Psoas muscle (tissue), 8 donors: Measurements from ENCODE around the gene MPPED2. TPM values are rescaled to one million over a fixed set of nuclear protein-coding genes. Genes with fewer than 3 reads are reported as not detected.

Experiments
- ATAC-seq, 4 donors: fragments of 200-7000 bp; cut with Tn5 transposase; one replicate each; pipeline ENCODE4 v1.9.1; 2020; ENCODE audit warnings: moderate library complexity in 3 of 4, mild to moderate bottlenecking in 2 of 4
- DNase-seq, 2 donors: peaks; one replicate each; pipeline ENCODE4 v3.0.0-alpha.2; 2020
- H3K27ac ChIP-seq: fragments of 200-600 bp; one replicate; pipeline ENCODE4 v1.8.0; 2022
- H3K27me3 ChIP-seq, 3 donors: fragments of 200-600 bp in 1 of 3; one replicate each; pipeline versions ENCODE4 v1.6.1 to v1.8.0; 2013 to 2022; ENCODE audit warnings: low read length in 2 of 3, mild to moderate bottlenecking in 2 of 3, moderate library complexity in 1 of 3; ENCODE audit not compliant: insufficient read depth in 3 of 3
- H3K36me3 ChIP-seq, 2 donors: fragments of 200-600 bp in 1 of 2; one replicate each; pipeline versions ENCODE4 v1.6.1 to v1.8.0; 2013 to 2022; ENCODE audit warnings: low read depth in 1 of 2, mild to moderate bottlenecking in 1 of 2, moderate library complexity in 1 of 2; ENCODE audit not compliant: insufficient read depth in 1 of 2
- H3K4me1 ChIP-seq: fragments of 200-600 bp; one replicate; pipeline ENCODE4 v1.8.0; 2022
- H3K4me3 ChIP-seq: fragments of 200-600 bp; one replicate; pipeline ENCODE4 v1.8.0; 2022; ENCODE audit warnings: mild to moderate bottlenecking
- H3K9me3 ChIP-seq: fragments of 200-600 bp; one replicate; pipeline ENCODE4 v1.8.0; 2022
- WGBS, 3 donors: extraction: QIAGEN DNeasy Blood & Tissue Kit; methylation state at CpG; one replicate each; pipeline versions ENCODE4 v1.1.6 to v1.1.7; 2013; 5-methylcytosine and 5-hydroxymethylcytosine counted together
- intact Hi-C, 2 donors: fragments of 100-400 bp; cut with DNase I; formaldehyde crosslinking; loops; one replicate each; pipeline versions ENCODE4 v1.11.0 to v1.14.2; 2022
- polyA plus RNA-seq, 3 donors: library from polyadenylated mRNA; stranded (reverse); fragments of 200-250 nt; gene quantifications; one replicate each; pipeline ENCODE4 v1.2.3, GENCODE V29; 2013
- total RNA-seq, 4 donors: library from RNA; stranded (reverse); fragmentation: NEBNext Ultra II Directional in 2 of 4; extraction: Animal tissue kit (Norgen Biotek cat#: 25700) in 2 of 4; gene quantifications; one replicate each; pipeline versions ENCODE4 v1.2.1 to v1.2.4, GENCODE V29; 2021 to 2023
- TF ChIP-seq, protein P1 (sequence below): fragments of 200-600 bp; IDR thresholded peaks from one replicate; pipeline ENCODE4 v1.8.0; 2022; ENCODE audit warnings: antibody characterized with exemption
- donor health status: healthy with polysubstance abuse.
- donor health status: DM: no; HTN: no; CAD: no; lungs with moderate emphysema.
- donor health status: Bipolar disorder and iron deficiency.
- donor health status: healthy.
- donor health status: DM: yes; HTN: yes; CAD: no.
- donor health status: DM: no; HTN: no; CAD: no.
- donor health status: DM: no; HTN: no; CAD: no.
- donor health status: DM: yes; HTN: yes; CAD: no.

MPPED2 gene
- total and polyA plus RNA-seq, 7 donors: 0.44 to 7.9 (median 3.4) TPM

DNA sequence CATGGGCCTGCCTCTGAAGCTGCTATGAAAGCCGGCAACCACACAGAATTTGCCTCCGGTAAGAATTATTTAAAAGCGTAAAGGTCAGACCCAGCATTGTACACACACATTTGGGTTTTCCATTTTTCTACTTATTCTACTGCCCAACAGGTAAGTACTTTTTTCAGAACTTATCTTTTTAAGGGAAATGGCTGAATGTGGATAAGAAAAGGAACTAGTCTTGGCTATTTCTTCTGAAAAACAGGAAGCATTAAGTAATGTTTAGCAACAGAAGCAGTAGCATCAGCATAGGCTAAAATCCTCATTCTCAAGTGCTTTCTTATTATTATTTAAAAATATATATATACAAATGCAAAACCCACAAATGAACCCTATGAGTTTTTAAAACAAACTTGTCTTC, 103.1 kb downstream of the MPPED2 start:
- TF ChIP-seq, protein P1, sequence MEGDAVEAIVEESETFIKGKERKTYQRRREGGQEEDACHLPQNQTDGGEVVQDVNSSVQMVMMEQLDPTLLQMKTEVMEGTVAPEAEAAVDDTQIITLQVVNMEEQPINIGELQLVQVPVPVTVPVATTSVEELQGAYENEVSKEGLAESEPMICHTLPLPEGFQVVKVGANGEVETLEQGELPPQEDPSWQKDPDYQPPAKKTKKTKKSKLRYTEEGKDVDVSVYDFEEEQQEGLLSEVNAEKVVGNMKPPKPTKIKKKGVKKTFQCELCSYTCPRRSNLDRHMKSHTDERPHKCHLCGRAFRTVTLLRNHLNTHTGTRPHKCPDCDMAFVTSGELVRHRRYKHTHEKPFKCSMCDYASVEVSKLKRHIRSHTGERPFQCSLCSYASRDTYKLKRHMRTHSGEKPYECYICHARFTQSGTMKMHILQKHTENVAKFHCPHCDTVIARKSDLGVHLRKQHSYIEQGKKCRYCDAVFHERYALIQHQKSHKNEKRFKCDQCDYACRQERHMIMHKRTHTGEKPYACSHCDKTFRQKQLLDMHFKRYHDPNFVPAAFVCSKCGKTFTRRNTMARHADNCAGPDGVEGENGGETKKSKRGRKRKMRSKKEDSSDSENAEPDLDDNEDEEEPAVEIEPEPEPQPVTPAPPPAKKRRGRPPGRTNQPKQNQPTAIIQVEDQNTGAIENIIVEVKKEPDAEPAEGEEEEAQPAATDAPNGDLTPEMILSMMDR: no peak
- Histone ChIP-seq H3K4me1 (peaks cover 27% of the 10 kb centered on the region), H3K9me3 (no peaks in the 10 kb centered on the region), H3K4me3 (no peak overlapping the region), H3K27ac (no peak overlapping the region), H3K27me3 (no peaks in the 10 kb centered on the region), H3K36me3 (no peaks in the 10 kb centered on the region)
- DNase-seq (no peak), ATAC-seq (no peak)
- intact Hi-C loops: loop anchor here in 1 of 2 donors (10.0 kb wide), 1 partner anchor 102 kb away; the partner anchor contains the start of gene MPPED2
- 24 to 28% (median 27%) methylated on average over 3 of the region's 3 CpGs for WGBS, 3 donors

DNA sequence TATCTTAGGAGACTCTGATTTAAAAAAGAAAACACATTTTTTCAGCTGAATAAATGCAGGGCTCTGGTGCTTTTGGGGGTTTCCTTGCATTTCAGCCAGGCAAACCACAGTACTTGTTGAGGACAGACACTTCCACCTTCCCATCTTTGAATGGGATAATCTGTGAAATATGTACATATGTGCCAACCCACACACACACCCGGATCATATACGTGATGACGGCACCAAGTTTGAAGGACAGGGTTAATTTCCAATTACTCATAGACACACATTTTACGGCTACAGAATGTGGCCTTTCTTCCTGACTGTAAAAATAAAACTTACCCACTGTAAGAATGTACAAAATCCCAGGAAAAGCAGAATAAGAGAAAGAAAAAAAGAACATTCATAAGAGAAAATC, 104.4 kb downstream of the MPPED2 start:
- intact Hi-C loops: loop anchor here in 1 of 2 donors (10.0 kb wide), 1 partner anchor 103 kb away; the partner anchor contains the start of gene MPPED2
- DNase-seq: no peak
- no peak overlapping the region for H3K4me3 ChIP-seq

DNA sequence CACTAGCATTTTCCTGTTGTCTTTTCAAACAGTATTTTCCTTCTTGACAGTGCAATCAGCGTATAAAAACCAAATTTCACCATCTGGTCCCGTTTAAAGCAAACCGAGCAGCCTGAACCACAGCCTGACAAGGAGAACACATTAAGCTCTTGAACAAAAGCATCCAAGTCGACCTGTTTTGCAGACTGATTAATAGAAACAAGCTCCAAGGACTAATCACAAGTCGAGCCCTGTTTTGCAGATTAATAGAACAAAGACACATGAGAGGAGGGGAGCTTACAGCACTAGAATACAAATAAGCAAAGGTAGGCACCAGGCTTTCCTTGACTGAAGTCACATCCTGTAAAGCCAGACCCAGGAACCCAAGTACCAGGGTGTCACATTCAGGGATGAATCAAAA, 104.8 kb downstream of the MPPED2 start:
- no peaks in the 10 kb centered on the region for H3K27me3 ChIP-seq
- ATAC-seq (no peak), DNase-seq (no peak)
- no peaks in the 10 kb centered on the region for H3K36me3 ChIP-seq
- 44 to 50% (median 48%) methylated on average over 5 of the region's 5 CpGs for WGBS, 3 donors
- TF ChIP-seq, protein P1: no peak
- intact Hi-C loops: loop anchor here in 1 of 2 donors (10.0 kb wide), 1 partner anchor 103 kb away; the partner anchor contains the start of gene MPPED2
- H3K4me1 ChIP-seq: peaks cover 20% of the 10 kb centered on the region
- H3K9me3 ChIP-seq: no peaks in the 10 kb centered on the region
- H3K27ac ChIP-seq: no peak overlapping the region
- no peak overlapping the region for H3K4me3 ChIP-seq

More for the DNA sequence above, 104.4 kb downstream of the MPPED2 start:
- 54 to 75% (median 59%) methylated on average over 4 of the region's 4 CpGs for WGBS, 3 donors
- peaks cover 20% of the 10 kb centered on the region for H3K4me1 ChIP-seq
- no peaks in the 10 kb centered on the region for H3K9me3 ChIP-seq
- no peak for ATAC-seq
- TF ChIP-seq, protein P1: no peak
- H3K27ac ChIP-seq: no peak overlapping the region
- no peaks in the 10 kb centered on the region for H3K27me3 ChIP-seq
- no peaks in the 10 kb centered on the region for H3K36me3 ChIP-seq

DNA sequence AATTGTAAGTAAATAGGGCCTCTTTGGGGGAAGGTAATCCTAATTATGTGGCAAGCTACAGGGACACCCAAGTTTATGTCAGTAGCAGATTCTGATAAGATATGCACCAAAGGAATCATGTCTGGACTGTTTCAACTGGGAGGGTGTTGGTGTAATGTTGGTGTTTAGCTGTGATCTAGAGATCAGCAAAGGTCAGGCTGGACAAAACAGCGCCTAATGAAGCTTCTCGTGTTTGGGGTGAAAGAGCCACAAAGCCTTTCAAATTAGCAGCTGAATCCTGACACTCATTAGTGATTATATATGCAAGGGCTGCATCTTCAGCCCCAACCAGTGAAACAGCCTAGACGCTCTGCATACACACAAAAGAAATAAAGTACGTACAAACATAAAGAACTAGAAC, 106.3 kb downstream of the MPPED2 start:
- peak in 1 of 4 donors; percentile 36 for ATAC-seq

More for the DNA sequence above, 106.3 kb downstream of the MPPED2 start:
- Histone ChIP-seq H3K9me3 (no peaks in the 10 kb centered on the region), H3K4me3 (no peak overlapping the region), H3K4me1 (peaks cover 20% of the 10 kb centered on the region), H3K27ac (peak overlapping the region; percentile 32), H3K27me3 (no peaks in the 10 kb centered on the region), H3K36me3 (no peaks in the 10 kb centered on the region)
- DNase-seq: no peak
- WGBS, 3 donors: 82 to 91% (median 86%) methylated on average over 4 of the region's 4 CpGs
- intact Hi-C loops: loop anchor here in 1 of 2 donors (10.0 kb wide), 1 partner anchor 105 kb away; the partner anchor contains the start of gene MPPED2
- TF ChIP-seq, protein P1: no peak
